Karpas-422 (cell line): ENCODE data around the gene OTX2. TPM values are rescaled to one million over a fixed set of nuclear protein-coding genes. Genes with fewer than 3 reads are reported as not detected.

ENCODE experiments used
- DNase-seq: peaks from one replicate; pipeline ENCODE4 v3.0.0-alpha.2; 2015
- H2AFZ ChIP-seq: fragments of 200-600 bp; sonication (generic); 2 replicates; pipeline ENCODE4 v1.6.1; 2014; ENCODE audit warnings: antibody characterized with exemption, low read length, mixed read lengths
- H3K27ac ChIP-seq: fragments of 200-600 bp; sonication (generic); 2 replicates; pipeline ENCODE4 v1.5.1; 2014; ENCODE audit warnings: mild to moderate bottlenecking, low read length, moderate library complexity
- H3K27me3 ChIP-seq: fragments of 200-600 bp; sonication (generic); 2 replicates; pipeline ENCODE4 v1.6.1; 2014; ENCODE audit warnings: low read length, mixed read lengths
- H3K36me3 ChIP-seq: fragments of 200-600 bp; sonication (generic); 2 replicates; pipeline ENCODE4 v1.6.1; 2014; ENCODE audit warnings: low read length, mixed read lengths; ENCODE audit not compliant: insufficient read depth
- H3K4me1 ChIP-seq: fragments of 200-600 bp; sonication (generic); 2 replicates; pipeline ENCODE4 v1.6.1; 2014; ENCODE audit warnings: mild to moderate bottlenecking, low read length, mixed read lengths
- H3K4me2 ChIP-seq: fragments of 200-600 bp; sonication (generic); 2 replicates; pipeline ENCODE4 v1.6.1; 2014; ENCODE audit warnings: low read length, low read depth, mild to moderate bottlenecking; ENCODE audit not compliant: poor library complexity, severe bottlenecking
- H3K4me3 ChIP-seq: fragments of 200-600 bp; sonication (generic); 2 replicates; pipeline ENCODE4 v1.5.1; 2014; ENCODE audit warnings: mild to moderate bottlenecking, antibody characterized with exemption, low read length, mixed read lengths
- H3K79me2 ChIP-seq: fragments of 200-600 bp; sonication (generic); 2 replicates; pipeline ENCODE4 v1.6.1; 2014; ENCODE audit warnings: mild to moderate bottlenecking, low read length, mixed read lengths
- H3K9ac ChIP-seq: fragments of 200-600 bp; sonication (generic); 2 replicates; pipeline ENCODE4 v1.6.0; 2014; ENCODE audit warnings: low read length
- H3K9me2 ChIP-seq: fragments of 200-600 bp; sonication (generic), shearing (Covaris generic); replicated peaks from 2 replicates; pipeline ENCODE4 v1.6.0; 2014; ENCODE audit warnings: mild to moderate bottlenecking, low read length, moderate library complexity; ENCODE audit not compliant: insufficient read depth
- H3K9me3 ChIP-seq: fragments of 300-700, 200-600 bp; sonication (generic); 2 replicates; pipeline ENCODE4 v1.6.1; 2014; ENCODE audit warnings: low read length, mixed read lengths
- H4K20me1 ChIP-seq: fragments of 200-600 bp; sonication (generic); 2 replicates; pipeline ENCODE4 v1.6.1; 2014; ENCODE audit warnings: mild to moderate bottlenecking, antibody characterized with exemption, low read length, low read depth; ENCODE audit not compliant: insufficient read depth
- total RNA-seq: library from RNA; depleted of rRNA; stranded (reverse); fragments of >200 nt; shearing (Covaris generic); gene quantifications from 2 replicates; pipeline ENCODE4 v1.2.3, GENCODE V29; 2014; ENCODE audit warnings: low replicate concordance

OTX2 gene
- total RNA-seq, 1 experiment from 2014 or later, result not detected

DNA sequence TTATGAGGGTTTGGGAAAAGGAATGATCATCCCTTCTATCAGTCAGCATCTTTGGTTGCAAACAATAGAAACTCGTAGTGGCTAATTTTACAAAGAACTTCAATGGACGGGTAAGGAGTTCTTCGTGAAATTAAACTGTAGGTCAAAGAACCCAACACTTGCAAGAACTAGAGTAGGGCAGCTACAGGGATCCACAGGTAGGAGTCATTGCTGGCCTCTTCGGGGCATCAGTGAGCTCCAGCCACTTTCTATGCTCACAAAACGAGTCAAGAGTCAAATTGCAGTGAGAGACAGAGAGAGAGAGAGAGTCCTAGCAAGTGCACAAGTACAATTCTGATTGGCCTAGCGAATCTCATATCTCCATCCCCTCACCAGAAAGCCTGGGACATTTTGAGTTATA, 29.9 kb upstream of the OTX2 start:
- Histone ChIP-seq H3K36me3 (no peaks in the 10 kb centered on the region), H2AFZ (no peak overlapping the region), H3K4me2 (no peak overlapping the region), H3K4me3 (no peak overlapping the region), H3K9ac (no peak overlapping the region), H3K79me2 (no peaks in the 10 kb centered on the region), H3K4me1 (no peaks in the 10 kb centered on the region), H3K27ac (no peak overlapping the region), H3K9me2 (no peaks in the 10 kb centered on the region), H3K27me3 (peaks cover 2% of the 10 kb centered on the region; the same call in 1 of the 2 replicates), H3K9me3 (no peaks in the 10 kb centered on the region), H4K20me1 (no peaks in the 10 kb centered on the region)
- DNase-seq, result no peak

DNA sequence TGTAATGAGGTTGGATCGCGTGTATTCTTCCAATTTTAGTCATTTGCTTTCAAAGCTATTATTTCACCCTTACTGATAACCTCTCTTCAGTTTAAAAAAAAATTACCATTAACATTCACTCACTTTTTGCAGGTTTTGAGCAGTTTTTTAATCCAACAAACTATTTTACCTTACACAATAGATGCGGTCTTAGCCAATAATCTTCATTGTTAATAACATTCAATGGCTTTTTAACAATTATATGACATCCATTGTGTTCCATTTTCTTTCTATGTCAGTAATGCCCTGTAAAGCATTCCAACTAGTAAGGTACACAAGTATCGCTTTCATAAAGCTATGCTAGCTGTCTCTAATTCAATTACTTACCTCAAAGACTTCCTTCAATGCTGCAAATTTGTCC, 18.9 kb upstream of the OTX2 start:
- Histone ChIP-seq H3K79me2 (no peaks in the 10 kb centered on the region), H3K27ac (no peak overlapping the region), H3K4me3 (no peak overlapping the region), H3K4me2 (no peak overlapping the region), H3K4me1 (no peaks in the 10 kb centered on the region), H3K36me3 (no peaks in the 10 kb centered on the region), H3K9me3 (no peaks in the 10 kb centered on the region), H3K9me2 (no peaks in the 10 kb centered on the region), H3K9ac (no peak overlapping the region), H3K27me3 (no peaks in the 10 kb centered on the region), H4K20me1 (no peaks in the 10 kb centered on the region), H2AFZ (no peak overlapping the region)
- DNase-seq, result no peak

DNA sequence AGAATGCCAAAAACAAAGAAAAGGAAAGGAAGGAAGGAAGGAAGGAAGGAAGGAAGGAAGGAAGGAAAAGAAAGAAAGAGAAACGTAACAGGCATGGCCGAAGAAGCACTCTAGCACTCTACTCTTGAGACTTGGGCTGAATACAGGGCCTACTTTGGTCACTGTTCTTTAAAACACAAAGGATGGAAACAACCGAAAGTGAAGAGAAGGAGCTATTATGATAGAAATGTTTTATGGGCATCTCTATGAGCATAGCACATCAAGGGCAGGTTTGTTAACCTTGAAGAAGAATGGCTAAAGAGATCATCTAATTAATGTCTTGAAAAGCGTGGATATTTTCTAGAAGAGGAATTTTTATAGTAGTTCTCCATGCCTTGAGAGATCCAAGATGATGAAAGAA, 15.9 kb upstream of the OTX2 start:
- no peaks in the 10 kb centered on the region for H4K20me1 ChIP-seq
- no peaks in the 10 kb centered on the region for H3K4me1 ChIP-seq

DNA sequence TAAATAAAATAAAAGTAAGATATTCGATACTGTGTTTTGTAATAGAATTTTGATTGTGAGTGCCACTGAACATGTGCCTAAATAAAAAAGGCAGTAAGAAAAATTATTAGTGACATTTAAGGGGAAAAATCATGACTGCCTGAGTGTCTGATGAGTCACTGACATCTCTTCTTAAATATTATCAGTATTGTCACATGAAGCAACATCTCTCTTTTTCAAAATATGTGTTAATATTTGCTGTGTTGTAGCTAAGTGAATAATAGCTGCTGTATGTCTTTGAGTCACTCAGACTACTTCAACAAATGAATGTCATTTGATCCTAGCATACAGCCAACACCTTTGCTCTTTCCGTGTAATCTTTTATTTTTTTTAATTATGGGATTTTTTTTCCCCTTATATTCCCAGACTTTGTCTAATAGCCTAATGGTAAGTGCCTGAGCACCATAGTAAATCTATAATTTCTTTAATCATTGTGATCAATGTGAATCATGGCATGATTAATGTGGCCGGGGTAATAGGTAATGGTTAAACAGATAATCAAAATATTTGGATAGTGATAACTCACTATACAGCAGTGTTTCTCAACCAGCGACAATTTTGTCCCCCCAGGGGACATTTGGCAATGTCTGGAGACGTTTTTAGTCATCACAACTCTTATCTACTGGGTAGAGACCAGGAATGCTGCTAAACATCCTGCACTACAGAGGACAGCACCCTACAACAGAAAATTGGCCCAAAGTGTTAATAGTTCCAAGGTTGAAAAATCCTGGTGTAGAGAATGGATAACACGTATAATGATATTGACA, 11.7 kb upstream of the OTX2 start:
- H3K27ac ChIP-seq, result no peak overlapping the region
- no peak overlapping the region for H3K9ac ChIP-seq
- H3K27me3 ChIP-seq, result no peaks in the 10 kb centered on the region
- no peaks in the 10 kb centered on the region for H3K9me2 ChIP-seq
- H3K4me1 ChIP-seq, result no peaks in the 10 kb centered on the region
- no peak overlapping the region for H2AFZ ChIP-seq
- H3K36me3 ChIP-seq, result no peaks in the 10 kb centered on the region
- H3K4me3 ChIP-seq, result no peak overlapping the region
- H3K4me2 ChIP-seq, result no peak overlapping the region
- H4K20me1 ChIP-seq, result no peaks in the 10 kb centered on the region
- no peaks in the 10 kb centered on the region for H3K79me2 ChIP-seq
- no peaks in the 10 kb centered on the region for H3K9me3 ChIP-seq
- DNase-seq, result no peak

More for the DNA sequence above, 15.9 kb upstream of the OTX2 start:
- Histone ChIP-seq H3K9me3 (no peaks in the 10 kb centered on the region), H3K79me2 (no peaks in the 10 kb centered on the region), H3K9me2 (no peaks in the 10 kb centered on the region), H3K9ac (no peak overlapping the region), H3K4me2 (no peak overlapping the region), H2AFZ (no peak overlapping the region), H3K4me3 (no peak overlapping the region), H3K27me3 (no peaks in the 10 kb centered on the region), H3K36me3 (no peaks in the 10 kb centered on the region), H3K27ac (no peak overlapping the region)
- DNase-seq, result no peak

DNA sequence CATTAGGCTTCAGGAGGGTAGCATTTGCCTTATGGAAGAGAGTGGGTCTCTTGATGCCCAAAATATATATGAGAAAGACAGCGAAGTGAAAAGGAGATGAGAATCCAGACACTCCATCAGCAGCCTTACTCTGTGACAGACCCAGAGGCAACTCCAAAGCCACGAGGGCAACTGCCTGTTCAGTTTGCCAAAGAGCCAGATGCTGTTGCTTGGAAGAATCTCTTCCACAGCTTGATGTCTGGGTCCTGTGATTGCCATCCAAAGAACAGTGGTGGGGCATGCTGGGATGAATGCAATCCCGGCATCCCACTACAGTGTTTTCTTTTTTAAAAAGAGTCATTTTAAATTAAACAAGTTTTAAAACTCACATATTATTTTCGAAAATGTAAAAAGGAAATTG, 10.9 kb upstream of the OTX2 start:
- Histone ChIP-seq H3K9me3 (no peaks in the 10 kb centered on the region), H3K79me2 (no peaks in the 10 kb centered on the region), H3K27ac (no peak overlapping the region), H3K27me3 (no peaks in the 10 kb centered on the region), H3K4me1 (no peaks in the 10 kb centered on the region), H3K4me3 (no peak overlapping the region), H3K4me2 (no peak overlapping the region), H3K9ac (no peak overlapping the region), H3K9me2 (no peaks in the 10 kb centered on the region), H4K20me1 (no peaks in the 10 kb centered on the region), H2AFZ (no peak overlapping the region), H3K36me3 (no peaks in the 10 kb centered on the region)
- DNase-seq, result no peak

DNA sequence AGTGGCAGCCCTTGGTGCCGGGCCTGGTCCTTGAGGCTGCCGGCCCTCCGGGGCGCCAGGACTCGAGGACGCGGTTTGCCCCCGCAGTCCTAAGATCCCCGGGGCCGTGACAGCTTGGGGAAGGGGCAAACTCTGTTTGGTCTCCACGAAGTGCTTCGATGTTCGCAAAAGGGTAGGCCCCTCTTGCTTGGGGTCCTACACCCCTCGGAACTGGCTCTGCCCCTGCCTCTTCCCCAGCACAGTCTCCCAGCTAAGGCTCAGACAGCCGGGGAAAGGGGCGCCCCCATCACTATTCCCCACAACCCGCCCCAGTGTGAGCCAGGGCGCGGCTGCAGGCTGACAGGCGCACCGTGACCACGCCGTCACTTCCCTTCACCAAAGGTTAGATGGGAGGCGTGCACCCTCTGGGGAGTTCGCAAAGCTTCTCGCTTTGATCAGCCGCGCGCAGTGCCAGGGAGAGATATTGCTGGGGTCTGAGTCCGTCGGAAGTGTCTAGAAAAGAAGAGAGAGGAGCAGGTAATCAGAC, 7.2 kb upstream of the OTX2 start:
- no peak overlapping the region for H3K4me2 ChIP-seq

DNA sequence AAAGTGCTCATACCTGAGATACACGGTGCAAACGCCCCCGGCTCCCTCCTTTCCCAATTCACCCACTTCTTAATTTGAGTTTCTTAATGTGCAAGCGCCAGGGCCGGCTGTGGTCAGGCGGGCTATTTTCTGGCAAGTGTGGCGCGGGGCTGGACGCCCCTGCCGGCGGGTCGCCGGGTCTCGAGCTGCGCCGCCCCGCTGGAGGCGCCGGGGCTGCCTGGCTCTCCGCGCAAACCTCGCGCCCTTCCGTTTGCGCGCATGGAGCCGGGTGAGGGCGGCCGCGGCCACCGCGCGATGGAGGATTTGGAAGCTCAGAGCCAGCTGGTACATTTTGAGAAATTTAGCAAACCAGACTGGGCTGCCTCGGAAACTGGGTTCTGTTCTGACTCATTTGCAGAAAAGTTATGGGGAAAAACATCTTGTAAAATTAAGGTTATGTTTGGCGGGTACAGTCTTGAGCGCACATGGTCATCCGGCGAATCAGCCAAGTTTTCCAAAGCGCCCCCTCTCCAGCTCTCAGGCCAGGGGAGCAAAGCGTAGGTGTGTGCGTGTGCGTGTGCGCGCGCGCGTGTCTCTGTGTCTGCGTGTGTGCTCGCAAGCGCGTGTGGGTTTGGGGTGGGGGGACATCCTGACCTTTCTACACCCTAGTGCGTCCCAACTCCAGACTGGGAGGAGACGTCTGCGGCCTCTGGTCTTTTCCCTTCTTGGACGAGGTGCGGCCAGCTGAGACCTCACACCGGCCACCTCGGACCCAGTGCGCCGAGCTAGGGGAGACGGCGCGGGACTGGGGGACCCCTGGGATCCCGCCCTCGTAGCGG, 6.5 kb upstream of the OTX2 start:
- Histone ChIP-seq H2AFZ (no peak overlapping the region), H3K27ac (no peak overlapping the region), H3K9ac (no peak overlapping the region), H3K4me3 (no peak overlapping the region), H3K27me3 (no peaks in the 10 kb centered on the region), H3K36me3 (no peaks in the 10 kb centered on the region), H3K9me2 (no peaks in the 10 kb centered on the region), H3K79me2 (no peaks in the 10 kb centered on the region), H4K20me1 (no peaks in the 10 kb centered on the region), H3K4me1 (no peaks in the 10 kb centered on the region), H3K4me2 (no peak overlapping the region), H3K9me3 (no peaks in the 10 kb centered on the region)
- no peak for DNase-seq

More for the DNA sequence above, 7.2 kb upstream of the OTX2 start:
- Histone ChIP-seq H3K27me3 (no peaks in the 10 kb centered on the region), H3K79me2 (no peaks in the 10 kb centered on the region), H3K9ac (no peak overlapping the region), H3K36me3 (no peaks in the 10 kb centered on the region), H2AFZ (no peak overlapping the region), H3K4me3 (no peak overlapping the region), H3K27ac (no peak overlapping the region), H3K4me1 (no peaks in the 10 kb centered on the region), H3K9me3 (no peaks in the 10 kb centered on the region), H4K20me1 (no peaks in the 10 kb centered on the region), H3K9me2 (no peaks in the 10 kb centered on the region)
- DNase-seq, result no peak

DNA sequence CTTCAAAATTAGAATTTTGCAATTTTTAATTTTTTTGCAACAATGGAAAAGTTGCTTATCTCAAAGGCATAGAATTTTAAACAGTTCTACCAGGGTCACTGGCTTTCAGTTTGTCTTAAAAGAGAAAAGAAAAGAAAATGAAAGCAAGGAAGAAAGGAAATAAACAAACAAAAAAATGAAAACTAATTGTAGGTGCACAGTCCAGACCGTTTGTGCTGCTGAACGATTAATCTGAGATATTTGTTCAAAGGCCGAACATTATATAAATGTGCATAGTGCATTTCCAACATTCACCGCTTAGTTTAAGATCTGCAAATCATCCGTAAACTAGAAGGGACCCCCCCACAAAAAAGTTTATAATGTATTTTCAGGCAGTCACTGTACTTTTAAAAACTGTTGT, 5.5 kb upstream of the OTX2 start:
- no peaks in the 10 kb centered on the region for H4K20me1 ChIP-seq
- H3K4me2 ChIP-seq, result no peak overlapping the region
- no peak overlapping the region for H3K4me3 ChIP-seq
- no peaks in the 10 kb centered on the region for H3K79me2 ChIP-seq
- H3K9me2 ChIP-seq, result no peaks in the 10 kb centered on the region
- H3K9ac ChIP-seq, result no peak overlapping the region
- H3K27ac ChIP-seq, result no peak overlapping the region
- no peak for DNase-seq
- no peaks in the 10 kb centered on the region for H3K36me3 ChIP-seq
- H2AFZ ChIP-seq, result no peak overlapping the region
- no peaks in the 10 kb centered on the region for H3K27me3 ChIP-seq
- no peaks in the 10 kb centered on the region for H3K4me1 ChIP-seq
- no peaks in the 10 kb centered on the region for H3K9me3 ChIP-seq
